ENCODE data around the gene NOTCH2.

The NOTCH2 gene

GRCh38 chr1:119937198-119937597, 132.3 kb downstream of the NOTCH2 start:
- H3K36me3 ChIP-seq (ENCODE audit: control insufficient read depth, insufficient read depth, low read length), result peaks cover 36% of the 10 kb centered on the region
- H3K27me3 ChIP-seq (ENCODE audit: control insufficient read depth, insufficient read depth, low read length), result no peaks in the 10 kb centered on the region
- peaks cover 7% of the 10 kb centered on the region; the same call in 1 of the 2 replicates for H3K4me1 ChIP-seq (ENCODE audit: control insufficient read depth, insufficient read depth, low read length)
- H3K27ac ChIP-seq (ENCODE audit: low read depth, low read length), result no peak overlapping the region
- no peak overlapping the region for H3K4me3 ChIP-seq (ENCODE audit: low read depth, low read length)
- no peaks in the 10 kb centered on the region for H3K9me3 ChIP-seq (ENCODE audit: control insufficient read depth, insufficient read depth, low read length)
- no peak overlapping the region for H3K9ac ChIP-seq (ENCODE audit: low read depth, low read length)

GRCh38 chr1:119935915-119936314, 133.5 kb downstream of the NOTCH2 start:
- Histone ChIP-seq H3K36me3 (ENCODE audit: control insufficient read depth, insufficient read depth, low read length) (peaks cover 36% of the 10 kb centered on the region), H3K4me1 (ENCODE audit: control insufficient read depth, insufficient read depth, low read length) (peaks cover 7% of the 10 kb centered on the region; the same call in 1 of the 2 replicates), H3K9me3 (ENCODE audit: control insufficient read depth, insufficient read depth, low read length) (no peaks in the 10 kb centered on the region)

GRCh38 chr1:119935373-119935772, 134.1 kb downstream of the NOTCH2 start:
- no peaks in the 10 kb centered on the region for H3K9me3 ChIP-seq (ENCODE audit: control insufficient read depth, insufficient read depth, low read length)
- H3K36me3 ChIP-seq (ENCODE audit: control insufficient read depth, insufficient read depth, low read length), result peaks cover 36% of the 10 kb centered on the region
- H3K4me1 ChIP-seq (ENCODE audit: control insufficient read depth, insufficient read depth, low read length), result peaks cover 7% of the 10 kb centered on the region; the same call in 1 of the 2 replicates
- H3K9ac ChIP-seq (ENCODE audit: low read depth, low read length), result no peak overlapping the region
- no peak overlapping the region for H3K4me3 ChIP-seq (ENCODE audit: low read depth, low read length)
- H3K27me3 ChIP-seq (ENCODE audit: control insufficient read depth, insufficient read depth, low read length), result no peaks in the 10 kb centered on the region
- no peak overlapping the region for H3K27ac ChIP-seq (ENCODE audit: low read depth, low read length)

More at GRCh38 chr1:119935915-119936314, 133.5 kb downstream of the NOTCH2 start:
- Histone ChIP-seq H3K9ac (ENCODE audit: low read depth, low read length) (no peak overlapping the region), H3K27me3 (ENCODE audit: control insufficient read depth, insufficient read depth, low read length) (no peaks in the 10 kb centered on the region), H3K4me3 (ENCODE audit: low read depth, low read length) (no peak overlapping the region), H3K27ac (ENCODE audit: low read depth, low read length) (no peak overlapping the region)

- no peak overlapping the region for H3K4me3 ChIP-seq (ENCODE audit: low read depth, low read length)
- peaks cover 7% of the 10 kb centered on the region; the same call in 1 of the 2 replicates for H3K4me1 ChIP-seq (ENCODE audit: control insufficient read depth, insufficient read depth, low read length)
- no peak overlapping the region for H3K27ac ChIP-seq (ENCODE audit: low read depth, low read length)
- H3K27me3 ChIP-seq (ENCODE audit: control insufficient read depth, insufficient read depth, low read length), result no peaks in the 10 kb centered on the region
- no peak overlapping the region for H3K9ac ChIP-seq (ENCODE audit: low read depth, low read length)
- peaks cover 39% of the 10 kb centered on the region for H3K36me3 ChIP-seq (ENCODE audit: control insufficient read depth, insufficient read depth, low read length)
- H3K9me3 ChIP-seq (ENCODE audit: control insufficient read depth, insufficient read depth, low read length), result no peaks in the 10 kb centered on the region
Observed at GRCh38 chr1:119933397-119933796, 136.1 kb downstream of the NOTCH2 start.

- no peaks in the 10 kb centered on the region for H3K27me3 ChIP-seq (ENCODE audit: control insufficient read depth, insufficient read depth, low read length)
- H3K4me1 ChIP-seq (ENCODE audit: control insufficient read depth, insufficient read depth, low read length), result no peaks in the 10 kb centered on the region
- H3K4me3 ChIP-seq (ENCODE audit: low read depth, low read length), result no peak overlapping the region
- H3K36me3 ChIP-seq (ENCODE audit: control insufficient read depth, insufficient read depth, low read length), result peaks cover 40% of the 10 kb centered on the region
- H3K27ac ChIP-seq (ENCODE audit: low read depth, low read length), result no peak overlapping the region
- no peaks in the 10 kb centered on the region for H3K9me3 ChIP-seq (ENCODE audit: control insufficient read depth, insufficient read depth, low read length)
- no peak overlapping the region for H3K9ac ChIP-seq (ENCODE audit: low read depth, low read length)
Observed at GRCh38 chr1:119929643-119930315, 139.7 kb downstream of the NOTCH2 start.

- Histone ChIP-seq H3K9ac (ENCODE audit: low read depth, low read length) (no peak overlapping the region), H3K9me3 (ENCODE audit: control insufficient read depth, insufficient read depth, low read length) (no peaks in the 10 kb centered on the region), H3K4me1 (ENCODE audit: control insufficient read depth, insufficient read depth, low read length) (no peaks in the 10 kb centered on the region), H3K36me3 (ENCODE audit: control insufficient read depth, insufficient read depth, low read length) (peaks cover 65% of the 10 kb centered on the region), H3K27me3 (ENCODE audit: control insufficient read depth, insufficient read depth, low read length) (no peaks in the 10 kb centered on the region), H3K4me3 (ENCODE audit: low read depth, low read length) (no peak overlapping the region), H3K27ac (ENCODE audit: low read depth, low read length) (no peak overlapping the region)
Observed at GRCh38 chr1:119926553-119926952, 142.9 kb downstream of the NOTCH2 start.

GRCh38 chr1:119924948-119925898, 144.2 kb downstream of the NOTCH2 start:
- H3K27ac ChIP-seq (ENCODE audit: low read depth, low read length), result no peak overlapping the region
- no peaks in the 10 kb centered on the region for H3K9me3 ChIP-seq (ENCODE audit: control insufficient read depth, insufficient read depth, low read length)
- no peaks in the 10 kb centered on the region for H3K27me3 ChIP-seq (ENCODE audit: control insufficient read depth, insufficient read depth, low read length)
- no peak overlapping the region for H3K4me3 ChIP-seq (ENCODE audit: low read depth, low read length)
- no peak overlapping the region for H3K9ac ChIP-seq (ENCODE audit: low read depth, low read length)
- H3K36me3 ChIP-seq (ENCODE audit: control insufficient read depth, insufficient read depth, low read length), result peaks cover 78% of the 10 kb centered on the region
- H3K4me1 ChIP-seq (ENCODE audit: control insufficient read depth, insufficient read depth, low read length), result no peaks in the 10 kb centered on the region

GRCh38 chr1:119920104-119920968, 149.1 kb downstream of the NOTCH2 start:
- peaks cover 92% of the 10 kb centered on the region for H3K36me3 ChIP-seq (ENCODE audit: control insufficient read depth, insufficient read depth, low read length)
- no peaks in the 10 kb centered on the region for H3K27me3 ChIP-seq (ENCODE audit: control insufficient read depth, insufficient read depth, low read length)
- no peak overlapping the region for H3K4me3 ChIP-seq (ENCODE audit: low read depth, low read length)
- no peak overlapping the region for H3K27ac ChIP-seq (ENCODE audit: low read depth, low read length)
- no peaks in the 10 kb centered on the region for H3K4me1 ChIP-seq (ENCODE audit: control insufficient read depth, insufficient read depth, low read length)
- H3K9me3 ChIP-seq (ENCODE audit: control insufficient read depth, insufficient read depth, low read length), result no peaks in the 10 kb centered on the region
- no peak overlapping the region for H3K9ac ChIP-seq (ENCODE audit: low read depth, low read length)

GRCh38 chr1:119919241-119919640, 150.2 kb downstream of the NOTCH2 start:
- peaks cover 91% of the 10 kb centered on the region for H3K36me3 ChIP-seq (ENCODE audit: control insufficient read depth, insufficient read depth, low read length)

GRCh38 chr1:119918301-119918700, 151.2 kb downstream of the NOTCH2 start:
- H3K4me3 ChIP-seq (ENCODE audit: low read depth, low read length), result no peak overlapping the region
- H3K27ac ChIP-seq (ENCODE audit: low read depth, low read length), result no peak overlapping the region
- H3K36me3 ChIP-seq (ENCODE audit: control insufficient read depth, insufficient read depth, low read length), result peaks cover 87% of the 10 kb centered on the region
- H3K9me3 ChIP-seq (ENCODE audit: control insufficient read depth, insufficient read depth, low read length), result no peaks in the 10 kb centered on the region
- H3K27me3 ChIP-seq (ENCODE audit: control insufficient read depth, insufficient read depth, low read length), result no peaks in the 10 kb centered on the region
- no peaks in the 10 kb centered on the region for H3K4me1 ChIP-seq (ENCODE audit: control insufficient read depth, insufficient read depth, low read length)
- no peak overlapping the region for H3K9ac ChIP-seq (ENCODE audit: low read depth, low read length)

More at GRCh38 chr1:119919241-119919640, 150.2 kb downstream of the NOTCH2 start:
- H3K9me3 ChIP-seq (ENCODE audit: control insufficient read depth, insufficient read depth, low read length), result no peaks in the 10 kb centered on the region
- no peak overlapping the region for H3K9ac ChIP-seq (ENCODE audit: low read depth, low read length)
- no peak overlapping the region for H3K4me3 ChIP-seq (ENCODE audit: low read depth, low read length)
- H3K27me3 ChIP-seq (ENCODE audit: control insufficient read depth, insufficient read depth, low read length), result no peaks in the 10 kb centered on the region
- H3K27ac ChIP-seq (ENCODE audit: low read depth, low read length), result no peak overlapping the region
- no peaks in the 10 kb centered on the region for H3K4me1 ChIP-seq (ENCODE audit: control insufficient read depth, insufficient read depth, low read length)

Data from HUES48 (cell line).